HG03432 (cell line): ENCODE measurements around the gene HMGB1.

Experiments used
- ATAC-seq: cut with Tn5 transposase; IDR thresholded peaks from one replicate; pipeline ENCODE4 v1.9.1; 2021; ENCODE audit warnings: mild to moderate bottlenecking, moderate library complexity; ENCODE audit not compliant: unreplicated experiment

The HMGB1 gene

DNA sequence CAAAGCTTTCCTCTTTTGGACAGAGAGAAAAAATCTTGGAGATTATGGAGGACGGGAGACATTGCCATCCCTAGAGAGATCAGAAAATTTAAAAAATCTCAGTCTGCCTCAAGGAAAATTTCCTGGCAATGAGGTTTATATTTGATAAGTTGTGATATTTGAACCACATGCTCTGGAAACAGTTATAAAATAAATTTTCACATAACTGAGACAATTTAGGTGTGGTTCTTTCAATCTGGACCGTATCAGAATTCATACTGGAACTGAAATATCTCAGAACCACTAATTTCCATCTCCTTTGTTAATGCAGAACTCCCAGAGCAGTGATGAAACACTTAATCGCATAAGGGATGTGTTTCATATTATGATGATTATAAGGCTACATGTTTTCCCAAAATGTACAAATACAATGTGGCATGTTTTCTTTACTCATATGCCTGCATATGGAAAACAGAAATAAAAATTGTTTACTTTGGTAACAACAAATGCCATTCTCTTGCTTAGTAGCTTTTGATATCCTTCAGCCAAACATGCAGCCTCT, 29.8 kb downstream of the HMGB1 start:
- no peak for ATAC-seq

DNA sequence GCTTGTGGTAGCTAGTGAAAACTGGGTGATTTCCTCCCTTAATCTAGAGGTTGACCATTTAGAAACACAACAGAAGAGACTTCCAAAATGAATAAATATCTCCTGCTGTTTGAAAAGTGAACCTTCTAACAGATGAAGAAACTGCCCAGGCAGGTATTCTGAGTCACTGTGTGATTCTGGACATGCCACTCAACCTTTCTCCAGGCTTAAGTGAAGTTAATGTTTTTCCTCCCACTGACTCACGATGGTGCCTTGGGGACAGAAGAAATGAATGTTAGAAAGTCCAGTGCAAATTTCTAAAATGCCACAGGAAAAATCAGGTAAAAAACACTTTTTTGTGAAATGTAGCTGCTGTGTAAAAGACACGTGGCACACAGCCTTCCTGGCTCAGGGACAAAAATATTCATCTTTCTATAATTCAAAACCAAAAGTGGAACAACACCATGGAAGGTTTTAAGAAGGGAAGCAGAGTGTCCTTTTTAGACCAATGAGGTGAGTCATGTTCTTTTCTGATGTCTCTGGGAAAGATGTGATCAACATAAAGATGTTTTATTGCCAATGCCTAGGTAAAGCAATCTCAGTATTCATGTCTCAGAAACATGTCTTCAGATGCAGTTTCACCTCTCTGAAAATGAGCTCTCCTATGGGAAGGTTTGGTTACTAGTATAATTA, 34.3 kb downstream of the HMGB1 start:
- ATAC-seq, result peak; percentile 38

DNA sequence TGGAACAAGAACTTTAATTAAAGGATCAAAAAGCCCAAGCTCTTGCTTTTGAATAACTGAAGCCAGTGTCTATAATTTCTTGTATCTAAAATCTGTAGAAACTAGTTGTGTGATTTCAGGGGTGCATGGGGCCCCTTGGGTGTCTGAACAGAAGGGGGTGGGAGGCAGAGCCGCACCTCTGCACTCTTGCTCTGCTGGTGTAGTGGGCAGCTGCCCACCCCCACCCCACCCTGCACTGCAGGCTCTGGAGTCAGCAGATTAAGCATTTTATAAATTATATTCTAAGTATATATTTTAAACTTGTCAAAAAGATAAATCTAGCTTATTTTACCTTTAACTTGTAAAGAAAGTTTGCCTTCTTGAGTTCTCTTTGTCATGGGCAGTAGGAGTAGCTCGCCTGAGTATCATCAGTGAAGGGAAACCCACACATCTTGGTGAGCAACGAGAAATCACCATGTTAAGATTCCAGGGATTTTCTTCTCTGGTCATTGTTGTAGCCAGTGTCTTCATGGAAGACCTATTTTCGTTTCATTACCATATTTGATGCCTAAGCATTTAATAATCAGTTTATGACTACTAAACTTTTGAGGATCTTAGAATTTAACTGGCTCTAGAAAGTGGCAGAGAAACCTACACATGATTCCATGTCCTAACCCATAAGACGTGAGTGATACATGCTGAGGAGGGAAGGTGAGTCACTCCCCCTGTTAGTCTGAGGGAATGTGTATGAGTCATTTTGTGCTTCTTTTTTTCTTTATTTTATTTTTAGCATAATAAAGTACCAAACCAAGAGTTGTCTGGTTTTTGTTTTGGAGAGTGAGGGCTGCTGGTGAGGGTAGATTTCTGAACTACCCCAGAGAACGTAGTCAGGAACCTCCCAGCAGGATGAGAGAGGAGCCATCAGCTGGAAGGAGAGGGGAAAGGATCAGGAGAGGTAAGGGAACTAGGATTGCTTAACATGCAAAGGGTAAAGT, 35.7 kb downstream of the HMGB1 start:
- peak; percentile 88 for ATAC-seq

DNA sequence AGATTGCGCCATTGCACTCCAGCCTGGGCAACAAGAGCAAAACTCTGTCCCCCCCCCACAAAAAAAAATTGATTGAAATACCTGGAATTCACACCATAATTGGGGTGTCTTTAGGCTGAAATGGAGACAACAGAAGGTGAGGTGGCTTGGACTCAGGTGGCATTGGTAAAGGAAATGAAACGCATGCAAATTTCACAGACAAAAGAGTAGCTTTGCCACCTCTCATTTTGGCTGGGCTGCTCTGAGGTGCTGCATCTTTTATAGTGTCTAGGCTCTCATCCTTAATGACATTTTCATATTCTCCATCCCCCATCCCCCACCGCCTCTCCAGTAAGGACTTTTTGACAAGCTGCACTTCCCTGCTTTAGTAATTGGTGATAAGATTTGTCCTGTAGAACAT, 36.5 kb downstream of the HMGB1 start:
- no peak for ATAC-seq

DNA sequence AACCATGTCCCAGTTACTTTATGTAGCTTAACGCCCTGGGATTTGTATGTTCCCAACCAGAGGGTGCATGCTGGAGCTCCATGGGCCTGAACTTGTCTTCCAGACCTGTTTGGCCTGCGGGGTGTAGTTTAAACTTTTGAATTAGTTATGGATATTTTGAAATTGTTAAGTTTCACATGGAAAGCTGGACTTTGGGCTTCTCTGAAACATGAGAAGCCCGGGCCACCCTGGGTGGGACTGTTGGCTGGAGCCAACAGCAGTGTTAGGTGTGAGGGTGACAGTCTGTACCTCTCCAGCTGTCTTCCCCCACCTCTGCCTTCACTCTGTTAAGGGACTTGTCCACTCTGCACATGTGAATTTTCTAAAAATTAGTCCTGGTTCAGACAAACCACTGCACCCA, 41.8 kb downstream of the HMGB1 start:
- ATAC-seq, result no peak

DNA sequence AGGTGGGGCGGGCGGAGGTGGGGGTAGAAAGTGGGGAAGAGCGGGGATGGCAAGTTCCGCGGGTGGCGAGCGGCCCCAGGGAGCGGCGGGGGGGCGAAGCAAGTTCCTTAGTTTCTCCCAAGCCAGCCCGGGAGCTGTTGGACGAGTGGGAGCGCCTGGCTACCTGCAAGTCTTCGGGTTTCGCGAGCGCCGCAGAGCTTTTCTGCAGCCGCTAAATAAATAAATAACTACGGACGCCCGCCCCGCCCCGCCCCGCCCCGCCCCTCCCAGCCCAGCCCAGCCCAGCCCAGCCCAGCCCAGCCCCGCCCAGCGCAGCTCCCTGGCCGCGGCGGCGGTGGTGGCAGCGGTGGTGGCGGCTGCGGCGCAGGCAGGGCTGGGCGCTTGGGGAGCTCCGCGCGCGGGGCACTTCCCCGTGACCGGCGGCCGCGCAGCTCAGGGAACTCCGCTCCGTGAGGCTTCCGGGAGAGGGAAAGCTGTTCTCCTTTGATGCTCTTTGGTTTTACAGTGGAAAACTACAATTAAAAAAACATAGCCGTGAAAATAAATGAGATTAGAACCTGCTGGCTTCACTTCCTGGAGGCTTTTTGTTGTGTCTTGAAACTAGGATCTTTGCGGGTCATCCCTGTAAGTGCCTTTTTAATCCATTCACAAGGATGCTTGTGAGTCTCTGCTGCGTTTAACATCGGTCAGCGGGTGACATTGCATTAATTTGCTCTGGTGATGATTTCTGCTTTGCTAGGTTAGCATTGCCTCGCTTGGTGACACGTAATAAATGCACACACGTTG, 43.5 kb downstream of the HMGB1 start, which contains the start of gene UBE2L5:
UBE2L5 (plus strand) TSS at position 440 of the 786 bp plus-strand sequence. CDS start 5,498 bp downstream, outside the sequence.
- ATAC-seq, result peak; percentile 82

DNA sequence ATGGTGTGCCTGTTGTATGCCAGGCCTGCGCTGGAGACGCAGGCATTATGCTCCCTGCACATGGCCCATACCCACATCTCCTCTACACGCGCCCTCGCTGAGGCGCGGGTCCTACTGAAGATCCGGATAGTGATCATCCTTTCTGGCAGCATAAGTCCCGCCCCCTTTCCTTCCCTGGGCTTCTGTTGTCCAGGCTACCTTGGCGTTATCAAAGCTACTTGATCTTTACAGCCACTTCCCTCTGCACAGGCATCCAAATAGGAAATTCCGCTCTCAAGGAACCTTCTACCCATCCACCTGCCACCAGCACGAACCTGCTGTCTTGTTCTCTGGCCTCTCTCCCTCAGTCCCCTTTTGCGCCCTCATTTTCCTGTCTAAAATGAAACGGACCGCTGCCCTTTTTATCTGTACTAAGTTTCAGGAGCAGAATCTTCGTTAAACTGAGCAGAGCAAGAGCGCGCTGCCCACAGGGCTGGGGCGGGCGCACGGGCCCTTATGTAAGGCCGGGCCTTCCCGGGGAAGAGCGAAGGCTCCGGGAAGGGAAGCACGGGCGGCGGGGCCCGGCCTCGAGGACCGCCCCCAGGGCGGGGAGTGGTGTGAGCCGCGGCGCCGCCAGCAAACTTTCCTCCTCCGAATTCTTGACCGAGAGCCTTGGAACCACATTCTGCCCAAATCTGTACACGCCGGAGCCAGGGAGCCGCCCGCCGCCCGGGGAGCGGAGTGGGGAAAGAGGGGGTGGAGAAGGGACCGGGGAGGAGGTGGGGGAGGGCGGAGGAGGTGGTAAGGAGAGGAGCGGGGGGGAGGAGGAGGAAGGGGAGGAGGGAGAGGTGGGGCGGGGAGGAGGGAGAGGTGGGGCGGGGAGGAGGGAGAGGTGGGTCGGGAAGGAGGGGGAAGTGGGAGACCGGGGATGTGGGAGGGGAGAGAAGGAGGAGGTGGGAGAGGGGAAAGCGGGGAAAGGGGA, 44.4 kb downstream of the HMGB1 start:
- ATAC-seq, result peak; percentile 46

DNA sequence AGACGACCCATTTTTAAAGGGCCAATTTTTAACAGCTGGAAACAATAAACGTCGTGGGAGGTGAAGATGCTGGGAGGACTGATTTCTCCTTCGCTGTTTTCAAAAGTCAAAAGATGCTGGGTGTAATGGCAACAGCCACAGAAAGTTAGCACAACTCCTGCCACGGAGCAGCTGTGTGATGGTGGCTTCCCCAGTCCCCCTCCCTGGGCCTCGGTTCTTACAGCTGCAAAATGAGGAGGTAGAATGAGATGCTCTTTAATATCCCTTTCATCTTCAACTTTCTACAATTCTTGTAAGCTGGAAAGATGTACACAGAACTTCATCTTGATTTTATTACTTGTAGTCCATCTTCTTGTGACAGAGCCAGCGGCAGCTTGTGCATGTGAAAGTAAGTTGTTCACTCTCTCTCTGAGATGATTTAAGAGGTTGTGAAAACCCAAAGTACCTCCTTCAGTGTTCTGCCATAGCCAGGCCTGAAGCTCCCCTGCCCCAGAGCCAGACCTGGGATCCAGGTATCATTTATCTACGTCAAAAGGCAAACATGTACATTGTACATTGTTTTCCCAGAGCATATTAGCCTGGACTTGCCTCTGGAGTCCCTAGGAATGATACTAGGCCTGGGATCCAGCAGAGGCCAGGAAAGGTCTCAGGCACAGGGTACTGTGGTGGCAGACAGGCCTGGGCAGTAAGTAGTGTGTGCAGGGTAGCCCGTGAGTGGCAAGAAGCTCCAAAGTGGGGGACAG, 46.8 kb downstream of the HMGB1 start:
- no peak for ATAC-seq

DNA sequence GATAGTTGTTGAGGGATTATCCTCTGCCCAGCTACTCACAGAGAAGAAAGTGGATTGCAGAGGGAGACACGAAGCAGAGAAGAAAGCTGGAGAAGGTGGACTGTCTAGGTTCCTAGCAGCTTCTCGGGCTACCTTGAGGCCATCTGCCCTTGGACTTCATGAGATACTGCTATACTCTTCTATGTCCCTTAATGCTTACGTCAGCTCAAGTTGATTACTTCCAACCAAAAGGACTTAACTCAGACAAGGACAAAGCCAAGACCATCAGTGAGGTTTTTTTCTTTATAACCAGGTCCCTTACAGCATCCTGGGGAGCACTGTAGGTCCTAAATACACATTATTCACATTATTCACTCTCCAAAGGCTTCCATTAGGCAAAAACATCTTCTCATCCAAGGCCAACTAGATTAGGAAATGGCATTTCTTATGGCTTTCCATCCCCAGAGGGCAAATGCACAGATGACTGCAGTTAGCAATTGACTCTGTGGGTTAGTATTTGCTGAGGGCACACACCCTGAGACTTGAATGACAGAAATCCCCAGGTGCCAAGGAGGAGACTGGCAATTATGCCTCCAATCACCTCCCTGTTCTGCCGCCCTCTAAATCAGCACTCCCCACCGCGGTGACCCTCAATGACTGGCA, 47.5 kb downstream of the HMGB1 start:
- ATAC-seq, result no peak

DNA sequence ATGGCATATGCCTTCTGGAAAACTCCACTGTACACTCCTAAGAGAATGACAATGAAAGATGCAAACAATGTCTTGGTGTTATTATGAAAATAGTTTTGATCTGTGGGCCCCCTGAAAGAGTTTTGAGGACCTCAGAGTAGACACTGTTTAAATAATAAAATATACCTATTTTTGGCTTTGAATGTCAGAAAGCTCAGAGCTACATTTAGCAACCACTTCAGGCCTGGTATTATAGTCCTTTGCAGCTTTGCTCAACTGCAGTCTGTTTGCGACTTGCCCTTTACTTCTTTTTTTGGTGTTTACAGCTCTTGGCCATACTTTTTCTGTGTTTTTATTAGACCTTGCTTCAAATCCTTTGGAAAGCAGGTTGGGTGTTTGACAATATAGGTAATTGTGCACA, 49.3 kb downstream of the HMGB1 start:
- no peak for ATAC-seq

DNA sequence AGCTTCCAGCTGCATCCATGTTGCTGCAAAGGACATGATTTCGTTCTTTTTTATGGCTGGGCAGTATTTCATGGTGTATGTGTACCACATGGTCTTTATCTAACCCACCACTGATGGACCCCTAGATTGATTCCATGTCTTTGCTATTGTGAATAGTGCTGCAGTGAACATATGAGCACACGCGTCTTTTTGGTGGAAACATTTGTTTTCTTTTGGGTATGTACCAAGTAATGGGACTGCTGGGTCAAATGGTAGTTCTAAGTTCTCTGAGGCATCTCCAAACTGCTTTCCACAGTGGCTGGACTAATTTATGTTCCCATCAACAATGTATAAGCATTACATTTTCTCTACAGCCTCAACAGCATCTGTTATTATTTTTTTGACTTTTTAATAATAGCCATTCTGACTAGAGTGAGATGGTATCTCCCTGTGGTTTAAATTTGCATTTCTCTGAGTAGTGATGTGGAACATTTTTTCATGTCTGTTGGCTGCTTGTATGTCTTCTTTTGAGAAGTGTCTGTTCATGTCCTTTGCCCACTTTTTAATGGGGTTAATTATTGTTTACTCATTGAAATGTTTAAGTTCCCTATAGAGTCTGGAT, 50.2 kb downstream of the HMGB1 start:
- ATAC-seq, result peak; percentile 83

DNA sequence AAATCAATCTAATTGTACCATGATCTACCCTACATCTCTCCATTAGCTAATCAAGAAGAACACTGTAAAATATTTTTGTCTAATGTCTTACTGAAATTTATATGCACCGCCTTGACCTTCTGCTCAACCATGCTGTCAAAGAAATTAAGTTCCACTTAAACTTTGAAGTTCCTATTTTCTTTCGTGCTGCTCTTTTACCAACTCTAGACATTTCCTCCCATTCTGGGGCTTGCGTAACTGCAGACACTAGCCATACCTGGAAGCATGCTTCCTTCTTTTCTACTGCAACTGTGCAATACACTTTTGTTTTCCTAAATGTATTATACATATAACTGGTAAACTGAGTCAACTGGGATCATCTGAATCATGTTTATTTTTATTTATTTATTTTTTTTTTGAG, 51.9 kb downstream of the HMGB1 start:
- ATAC-seq, result no peak

DNA sequence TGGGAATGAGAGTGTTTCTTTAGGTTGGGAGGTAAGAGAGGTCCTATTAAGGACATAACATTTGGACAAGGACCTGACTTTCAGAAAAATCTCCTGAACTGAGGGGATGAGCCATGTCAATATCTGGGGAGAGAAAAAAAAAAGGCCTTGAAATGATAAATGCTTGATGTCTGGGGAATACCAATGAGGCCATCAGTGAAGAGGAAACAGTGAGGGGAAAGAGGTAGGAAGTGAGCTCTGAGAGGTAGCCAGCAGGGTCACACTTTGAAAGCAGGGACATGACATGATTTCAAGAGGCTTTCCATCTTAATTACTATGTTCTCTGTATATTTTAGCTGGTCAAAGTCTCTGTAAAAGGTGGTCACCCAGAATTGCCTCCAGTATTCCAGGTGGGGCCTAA, 53.4 kb downstream of the HMGB1 start:
- ATAC-seq, result no peak

DNA sequence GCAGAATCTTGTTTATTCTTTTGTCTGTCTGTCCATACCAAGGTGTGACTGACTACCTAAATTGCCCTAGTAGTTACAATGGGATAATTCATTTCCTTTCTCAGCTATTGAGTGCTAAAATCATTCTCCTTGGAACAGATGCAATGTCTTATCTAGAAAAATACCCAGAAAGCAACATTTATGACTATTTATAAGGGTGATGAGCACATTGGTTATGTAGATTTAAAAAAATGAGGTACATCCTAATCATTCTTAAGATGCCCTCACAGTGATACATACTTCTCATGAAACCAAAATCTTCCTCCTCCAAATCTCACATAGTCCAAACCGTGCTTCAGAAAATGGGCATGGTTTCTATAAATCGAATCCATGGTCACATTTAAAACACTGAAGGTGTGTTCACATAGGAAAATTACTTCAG, 55.0 kb downstream of the HMGB1 start:
- no peak for ATAC-seq

DNA sequence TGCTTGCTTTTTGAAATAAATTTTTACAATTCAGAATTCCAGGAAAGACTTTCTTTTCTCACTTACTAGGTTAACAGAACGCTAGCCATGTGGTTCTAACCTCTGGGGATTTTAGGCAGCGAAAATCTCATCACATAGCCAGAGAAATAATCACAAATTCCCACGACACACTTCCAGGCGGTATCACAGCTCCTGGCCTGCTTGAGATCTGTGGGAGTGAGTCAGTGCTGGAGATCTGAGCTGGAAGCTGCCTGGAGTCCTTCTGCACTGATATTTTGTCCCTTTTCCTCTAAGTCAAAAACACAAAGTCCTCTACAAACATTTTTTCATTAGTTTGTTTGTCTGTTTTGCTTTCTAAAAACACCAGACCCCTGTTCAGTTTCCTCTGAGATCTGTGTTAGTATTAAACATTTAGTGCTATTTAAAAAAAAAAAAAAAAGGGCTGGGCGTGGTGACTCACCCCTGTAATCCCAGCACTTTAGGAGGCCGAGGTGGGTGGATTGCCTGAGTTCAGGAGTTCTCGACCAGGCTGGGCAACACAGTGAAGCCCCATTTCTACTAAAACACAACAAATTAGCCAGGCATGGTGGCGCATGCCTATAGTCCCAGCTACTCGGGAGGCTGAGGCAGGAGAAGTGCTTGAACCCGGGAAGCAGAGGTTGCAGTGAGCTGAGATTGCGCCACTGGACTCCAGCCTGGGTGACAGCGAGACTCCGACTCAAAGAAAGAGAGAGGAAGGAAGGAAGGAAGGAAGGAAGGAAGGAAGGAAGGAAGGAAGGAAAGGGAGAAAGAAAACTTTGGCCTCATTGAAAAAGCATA, 55.6 kb downstream of the HMGB1 start:
- ATAC-seq, result no peak

DNA sequence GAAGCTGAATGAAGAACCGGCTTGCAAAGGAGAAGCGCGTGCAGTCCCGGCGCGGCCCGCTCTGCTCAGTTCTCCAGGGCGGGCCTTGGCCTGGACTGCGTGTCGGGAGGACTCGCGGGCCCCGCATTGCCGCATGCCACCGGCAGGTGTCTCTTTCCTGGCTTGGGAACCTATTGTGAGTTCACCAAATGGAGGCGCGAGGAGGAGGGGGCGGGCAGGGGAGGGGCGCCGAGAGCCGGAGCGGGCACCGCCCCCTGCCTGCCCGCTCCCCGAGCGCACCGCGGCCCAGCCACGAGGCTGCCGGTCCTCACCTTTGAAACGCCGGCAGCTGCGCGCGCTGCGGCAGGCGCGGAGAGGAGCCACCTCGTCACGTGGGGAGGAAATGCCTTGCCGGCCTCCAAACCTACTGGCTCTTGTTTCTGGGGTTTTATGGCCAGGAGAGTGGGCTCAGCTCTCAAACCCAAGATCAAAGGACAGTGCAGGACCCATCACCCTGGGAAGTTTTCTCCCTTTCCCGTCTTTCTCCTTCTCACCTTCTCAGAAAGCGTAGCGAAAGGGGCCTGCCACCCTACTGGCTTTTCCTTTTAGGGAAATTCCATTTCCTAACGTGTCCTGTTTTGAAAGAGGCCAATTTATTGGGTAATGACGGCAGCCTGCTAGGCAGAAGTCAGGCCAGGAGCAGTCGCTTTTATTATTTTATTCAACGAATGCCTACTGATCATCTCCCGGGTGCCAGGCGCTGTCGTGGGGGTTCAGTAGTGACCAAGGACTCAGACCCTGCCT, 57.2 kb downstream of the HMGB1 start:
- peak; percentile 92 for ATAC-seq
